Measurements from ENCODE around the gene SMPD3. TPM values are rescaled to one million over a fixed set of nuclear protein-coding genes. Genes with fewer than 3 reads are reported as not detected.

SMPD3 gene
- total RNA-seq, 1 experiment from 2014 or later = 0.17 TPM

DNA sequence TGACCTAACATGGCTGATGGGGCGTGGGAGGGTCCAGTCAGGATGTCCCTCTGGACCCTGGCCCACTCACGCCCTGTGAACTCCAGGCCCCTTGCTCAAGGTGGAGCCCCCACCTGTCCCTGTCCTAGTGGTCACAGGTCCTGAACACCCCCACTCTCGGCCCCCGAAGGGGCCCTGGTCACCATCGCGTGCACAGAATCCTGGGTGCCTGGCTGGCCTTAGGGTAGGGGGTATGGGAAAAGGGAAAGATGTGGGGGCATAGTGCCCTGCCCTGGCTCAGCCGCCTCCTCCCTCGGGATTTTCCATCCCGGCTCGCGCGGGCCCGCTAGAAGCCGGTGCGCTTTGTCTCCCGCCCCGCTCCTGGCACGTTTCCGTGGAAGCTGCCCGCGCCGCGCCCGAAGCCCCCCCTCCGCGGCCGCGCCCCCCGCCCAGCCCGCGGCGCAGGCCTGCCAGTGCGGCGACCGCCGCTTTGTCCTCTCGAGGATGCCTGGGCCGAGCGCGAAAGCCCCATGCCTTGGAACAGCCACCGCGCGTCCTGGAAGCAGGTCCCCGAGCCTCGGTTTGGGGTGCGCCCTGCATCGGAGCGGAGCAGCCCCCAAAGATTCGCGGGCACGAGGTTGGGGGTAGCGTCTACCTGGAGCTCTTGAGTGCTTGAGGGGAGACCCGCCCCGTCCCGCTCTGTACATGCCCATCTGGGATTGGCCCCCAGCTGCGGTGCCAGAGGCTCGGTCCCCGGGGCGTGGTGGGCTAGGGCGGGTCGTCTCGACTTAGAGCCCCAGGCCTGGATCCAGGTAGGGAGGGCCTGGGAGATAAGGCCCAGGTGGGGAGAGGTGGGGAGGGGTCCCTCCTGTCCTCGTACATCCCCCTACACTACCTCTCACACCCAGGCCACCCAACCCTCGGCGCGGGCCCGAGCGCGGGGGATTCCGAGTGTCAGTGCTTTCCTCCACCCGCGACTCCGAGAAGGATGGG is 1.3 kb downstream of the SMPD3 start:
- H3K9me3 ChIP-seq (ENCODE audit: low read depth, low read length, poor library complexity, severe bottlenecking) = no peaks in the 10 kb centered on the region
- no TSS peak for BruUV-seq (replicated peaks)
- no peak overlapping the region for H3K27ac ChIP-seq (ENCODE audit: low read depth, low read length, poor library complexity, severe bottlenecking)
- DNase-seq (ENCODE audit: low spot score) = no peak
- H3K4me3 ChIP-seq (ENCODE audit: low read depth, low read length, poor library complexity, severe bottlenecking) = no peak overlapping the region
- TF ChIP-seq EZH2 (IDR thresholded peaks at IDR 0.05; ENCODE audit: borderline replicate concordance, low read depth, low read length, poor library complexity, severe bottlenecking) = no peak
- TF ChIP-seq, protein P1, sequence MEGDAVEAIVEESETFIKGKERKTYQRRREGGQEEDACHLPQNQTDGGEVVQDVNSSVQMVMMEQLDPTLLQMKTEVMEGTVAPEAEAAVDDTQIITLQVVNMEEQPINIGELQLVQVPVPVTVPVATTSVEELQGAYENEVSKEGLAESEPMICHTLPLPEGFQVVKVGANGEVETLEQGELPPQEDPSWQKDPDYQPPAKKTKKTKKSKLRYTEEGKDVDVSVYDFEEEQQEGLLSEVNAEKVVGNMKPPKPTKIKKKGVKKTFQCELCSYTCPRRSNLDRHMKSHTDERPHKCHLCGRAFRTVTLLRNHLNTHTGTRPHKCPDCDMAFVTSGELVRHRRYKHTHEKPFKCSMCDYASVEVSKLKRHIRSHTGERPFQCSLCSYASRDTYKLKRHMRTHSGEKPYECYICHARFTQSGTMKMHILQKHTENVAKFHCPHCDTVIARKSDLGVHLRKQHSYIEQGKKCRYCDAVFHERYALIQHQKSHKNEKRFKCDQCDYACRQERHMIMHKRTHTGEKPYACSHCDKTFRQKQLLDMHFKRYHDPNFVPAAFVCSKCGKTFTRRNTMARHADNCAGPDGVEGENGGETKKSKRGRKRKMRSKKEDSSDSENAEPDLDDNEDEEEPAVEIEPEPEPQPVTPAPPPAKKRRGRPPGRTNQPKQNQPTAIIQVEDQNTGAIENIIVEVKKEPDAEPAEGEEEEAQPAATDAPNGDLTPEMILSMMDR (conservative IDR thresholded peaks at IDR 0.05; ENCODE audit: low read depth, low read length) = no peak
- H3K27me3 ChIP-seq (replicated peaks; ENCODE audit: insufficient read depth, low read depth, low read length, poor library complexity) = peaks cover 39% of the 10 kb centered on the region
- H3K36me3 ChIP-seq (ENCODE audit: insufficient read depth, low read length, poor library complexity, severe bottlenecking) = no peaks in the 10 kb centered on the region
- CTCF ChIA-PET = interaction anchor here (0.7 kb wide), 1 partner anchor 92 kb away, joined by 3 read pairs; no protein-coding TSS in a partner anchor
- POLR2A ChIA-PET (ENCODE audit: low non-redundant PET) = no interaction called here
- intact Hi-C loops (cut with micrococcal nuclease; ENCODE audit: unreplicated experiment) = loop anchor here (5.0 kb wide), 3 partner anchors 35 to 75 kb away; no protein-coding TSS in a partner anchor
- H3K4me1 ChIP-seq (ENCODE audit: insufficient read depth, low read length, poor library complexity, severe bottlenecking) = peaks cover 9% of the 10 kb centered on the region

DNA sequence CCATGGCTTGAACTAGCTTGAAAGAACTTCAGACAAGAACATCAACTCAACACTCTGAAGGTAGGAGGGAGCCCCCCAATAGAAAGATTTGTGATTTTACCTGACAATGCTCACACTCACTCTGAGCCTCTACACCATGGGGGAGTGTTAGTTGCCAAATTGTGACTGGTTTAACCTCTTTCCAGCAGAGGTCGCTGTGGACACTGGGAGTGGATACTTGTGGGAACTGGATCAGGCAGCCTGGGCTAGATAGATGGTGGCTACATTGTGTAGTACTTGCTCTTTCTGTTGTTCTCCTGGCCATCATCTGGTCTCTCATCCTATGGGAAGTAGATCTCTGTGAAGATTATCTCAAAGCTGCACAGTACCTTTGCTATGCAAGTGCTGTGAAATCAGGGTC is 2.9 kb downstream of the SMPD3 start:
- no peaks in the 10 kb centered on the region for H3K36me3 ChIP-seq (ENCODE audit: insufficient read depth, low read length, poor library complexity, severe bottlenecking)
- no peak overlapping the region for H3K27ac ChIP-seq (ENCODE audit: low read depth, low read length, poor library complexity, severe bottlenecking)
- H3K4me3 ChIP-seq (ENCODE audit: low read depth, low read length, poor library complexity, severe bottlenecking) = no peak overlapping the region
- peaks cover 51% of the 10 kb centered on the region for H3K27me3 ChIP-seq (replicated peaks; ENCODE audit: insufficient read depth, low read depth, low read length, poor library complexity)
- TF ChIP-seq, protein P1 (conservative IDR thresholded peaks at IDR 0.05; ENCODE audit: low read depth, low read length) = peak; percentile 81
- TF ChIP-seq EZH2 (IDR thresholded peaks at IDR 0.05; ENCODE audit: borderline replicate concordance, low read depth, low read length, poor library complexity, severe bottlenecking) = no peak
- POLR2A ChIA-PET (ENCODE audit: low non-redundant PET) = no interaction called here
- intact Hi-C loops (cut with micrococcal nuclease; ENCODE audit: unreplicated experiment) = loop anchor here (5.0 kb wide), 3 partner anchors 37 to 77 kb away; no protein-coding TSS in a partner anchor
- peak; percentile 80 for DNase-seq (ENCODE audit: low spot score)
- H3K9me3 ChIP-seq (ENCODE audit: low read depth, low read length, poor library complexity, severe bottlenecking) = no peaks in the 10 kb centered on the region
- peaks cover 9% of the 10 kb centered on the region for H3K4me1 ChIP-seq (ENCODE audit: insufficient read depth, low read length, poor library complexity, severe bottlenecking)
- CTCF ChIA-PET = no interaction called here
- no TSS peak for BruUV-seq (replicated peaks)

DNA sequence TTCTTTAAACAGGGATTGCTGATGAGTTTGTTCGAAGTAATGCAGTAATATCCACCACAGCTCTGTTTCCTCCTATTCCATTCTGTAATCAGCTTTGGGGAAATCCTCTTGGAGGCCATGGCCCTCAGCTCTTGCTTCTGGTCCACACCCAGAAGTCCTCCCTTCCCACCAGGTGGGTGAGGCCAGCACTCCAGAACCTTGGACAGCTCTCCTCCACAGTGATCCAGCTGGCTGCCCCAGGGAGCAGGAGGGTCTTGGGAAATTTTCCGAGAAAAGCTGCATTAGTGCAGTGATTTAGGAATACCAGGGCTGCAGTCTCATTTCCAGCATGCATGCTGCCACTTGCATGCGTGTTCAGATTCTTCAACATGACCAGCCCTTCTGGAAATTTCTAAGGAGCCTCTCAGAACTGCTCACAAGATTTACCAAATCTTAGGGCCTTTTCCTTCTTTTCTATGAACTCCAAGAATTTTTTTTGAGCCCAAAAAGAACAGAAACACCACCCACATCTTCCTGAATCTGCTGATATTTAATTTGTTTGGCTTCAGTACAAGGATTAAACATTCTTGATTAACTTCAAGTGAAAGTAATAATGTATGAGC is 4.2 kb downstream of the SMPD3 start:
- CTCF ChIA-PET = no interaction called here
- no peak for TF ChIP-seq EZH2 (IDR thresholded peaks at IDR 0.05; ENCODE audit: borderline replicate concordance, low read depth, low read length, poor library complexity, severe bottlenecking)
- TF ChIP-seq, protein P1 (conservative IDR thresholded peaks at IDR 0.05; ENCODE audit: low read depth, low read length) = no peak
- Histone ChIP-seq H3K27me3 (replicated peaks; ENCODE audit: insufficient read depth, low read depth, low read length, poor library complexity) (peaks cover 63% of the 10 kb centered on the region), H3K36me3 (ENCODE audit: insufficient read depth, low read length, poor library complexity, severe bottlenecking) (no peaks in the 10 kb centered on the region), H3K9me3 (ENCODE audit: low read depth, low read length, poor library complexity, severe bottlenecking) (no peaks in the 10 kb centered on the region), H3K4me3 (ENCODE audit: low read depth, low read length, poor library complexity, severe bottlenecking) (no peak overlapping the region), H3K27ac (ENCODE audit: low read depth, low read length, poor library complexity, severe bottlenecking) (no peak overlapping the region), H3K4me1 (ENCODE audit: insufficient read depth, low read length, poor library complexity, severe bottlenecking) (peaks cover 8% of the 10 kb centered on the region)
- peak; percentile 41 for DNase-seq (ENCODE audit: low spot score)
- BruUV-seq (replicated peaks) = no TSS peak
- intact Hi-C loops (cut with micrococcal nuclease; ENCODE audit: unreplicated experiment) = no loop called here
- POLR2A ChIA-PET (ENCODE audit: low non-redundant PET) = no interaction called here
